Suppressor macrophage treated with lipopolysaccharide for 4 hours (primary cell): ENCODE results near the gene ACMSD.
"Not testable (repeated sequence)": the region's sequence is repeated elsewhere in the genome, so short reads cannot be mapped to it uniquely, and the experiment has no call there.

ENCODE experiments used
- DNase-seq: peaks from one replicate; pipeline ENCODE4 v3.0.0-alpha.2; 2020

The ACMSD gene

DNA sequence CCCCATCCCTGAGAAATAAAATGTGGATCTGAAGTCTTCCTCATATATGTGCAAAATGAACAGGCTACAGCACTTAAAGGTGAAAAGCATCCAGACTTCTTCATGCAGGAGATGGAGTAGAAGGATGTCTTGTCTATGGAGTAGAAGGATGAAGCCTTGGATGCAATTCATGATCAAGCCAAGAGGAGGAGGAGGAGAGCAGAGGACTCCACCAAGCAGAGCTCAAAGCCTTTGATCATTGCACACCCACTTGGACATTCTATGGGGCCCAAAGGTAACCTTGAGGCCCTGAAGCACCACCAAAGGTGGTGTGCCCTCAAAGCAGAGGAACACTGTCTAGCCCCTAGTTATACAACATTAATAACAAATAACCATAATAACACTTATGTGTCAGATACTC, 17.3 kb downstream of the ACMSD start:
- DNase-seq: no peak

DNA sequence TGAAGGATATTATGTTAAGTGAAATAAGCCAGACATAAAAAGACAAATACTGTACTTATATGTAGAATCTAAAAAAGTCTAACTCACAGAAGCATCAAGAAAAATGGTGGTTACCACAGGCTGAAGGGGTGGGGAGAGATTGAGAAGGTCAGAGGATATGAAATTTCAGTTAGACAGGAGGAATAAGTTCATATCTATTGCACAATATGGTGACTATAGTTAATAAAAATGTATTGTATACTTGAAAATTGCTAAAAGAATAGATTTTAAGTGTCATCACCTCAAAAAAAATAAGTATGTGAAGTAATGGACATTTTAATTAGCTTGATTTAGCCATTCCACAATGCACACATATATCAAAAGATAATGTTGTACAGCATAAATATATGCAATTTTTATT, 19.8 kb downstream of the ACMSD start:
- no peak for DNase-seq

DNA sequence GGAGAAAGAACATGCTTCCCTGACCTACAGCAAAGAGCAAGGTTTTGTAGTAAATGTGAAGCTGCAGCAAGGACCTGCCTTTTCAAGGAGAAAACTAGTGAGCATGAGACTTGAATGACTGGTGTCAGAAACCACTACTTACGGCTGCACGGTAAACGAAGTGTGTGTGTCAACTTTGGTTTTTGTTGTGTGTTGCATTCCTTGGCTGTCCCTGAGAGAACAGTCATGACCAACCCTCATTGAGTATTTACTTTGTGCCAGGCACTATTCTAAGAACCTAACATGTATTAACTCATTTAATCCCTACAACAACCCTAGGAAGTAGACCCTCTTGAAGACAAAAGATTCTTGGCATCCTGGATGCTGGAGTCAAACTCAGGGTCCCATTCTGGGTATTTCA, 22.8 kb downstream of the ACMSD start:
- DNase-seq: no peak

DNA sequence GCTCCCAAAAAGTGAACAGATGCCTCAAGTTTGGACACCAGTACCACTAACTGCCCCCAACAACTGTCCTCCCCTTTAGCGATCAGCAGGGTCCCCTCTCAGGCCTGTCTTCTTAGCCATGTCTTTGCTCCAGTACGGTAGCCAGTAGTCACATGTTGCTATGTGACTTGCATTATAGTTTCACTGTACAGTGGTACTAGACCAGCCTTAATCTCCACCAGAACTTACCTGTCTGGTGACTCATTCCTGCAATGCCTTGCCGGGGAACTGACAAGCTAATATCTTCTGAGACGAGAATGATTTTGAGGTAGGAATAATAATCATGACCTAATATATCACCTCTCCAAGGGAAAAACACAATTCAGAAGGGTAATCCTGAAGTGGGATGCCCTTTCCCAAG, 23.7 kb downstream of the ACMSD start:
- DNase-seq: no peak

DNA sequence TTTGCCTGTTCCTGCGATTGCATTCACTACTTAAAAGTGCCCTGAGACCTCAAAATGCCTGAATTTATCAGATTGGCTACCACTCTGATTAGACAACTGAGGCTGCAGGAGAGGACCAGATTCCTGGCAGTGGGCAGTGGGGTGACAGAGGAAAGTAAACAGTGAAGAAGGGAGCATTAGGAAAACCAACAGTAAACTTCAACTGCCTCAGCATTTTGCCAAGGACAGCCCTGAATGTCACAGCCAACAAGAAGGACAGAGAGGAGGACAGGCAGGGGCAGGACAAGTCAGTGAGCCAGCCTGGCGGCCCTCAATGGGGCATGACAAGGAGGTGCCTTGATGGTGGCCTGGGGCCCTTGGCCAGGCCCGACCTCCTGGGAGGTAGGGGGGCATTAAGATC, 24.3 kb downstream of the ACMSD start:
- no peak for DNase-seq

DNA sequence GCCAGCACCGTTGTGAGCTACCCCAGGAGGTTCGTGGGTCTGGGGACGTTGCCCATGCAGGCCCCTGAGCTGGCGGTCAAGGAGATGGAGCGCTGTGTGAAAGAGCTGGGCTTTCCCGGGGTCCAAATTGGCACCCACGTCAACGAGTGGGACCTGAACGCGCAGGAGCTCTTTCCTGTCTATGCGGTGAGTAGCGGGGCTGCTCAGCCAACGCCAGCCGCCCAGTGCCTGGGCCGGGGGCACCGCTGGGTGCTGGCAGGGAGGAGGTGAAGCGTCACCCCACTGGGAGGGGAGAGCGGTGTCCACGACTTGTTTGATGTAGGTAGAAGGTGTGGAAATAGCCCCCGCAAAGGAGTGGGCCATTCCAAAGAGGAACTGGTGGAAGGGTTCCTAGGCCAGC, 25.0 kb downstream of the ACMSD start:
- no peak for DNase-seq

DNA sequence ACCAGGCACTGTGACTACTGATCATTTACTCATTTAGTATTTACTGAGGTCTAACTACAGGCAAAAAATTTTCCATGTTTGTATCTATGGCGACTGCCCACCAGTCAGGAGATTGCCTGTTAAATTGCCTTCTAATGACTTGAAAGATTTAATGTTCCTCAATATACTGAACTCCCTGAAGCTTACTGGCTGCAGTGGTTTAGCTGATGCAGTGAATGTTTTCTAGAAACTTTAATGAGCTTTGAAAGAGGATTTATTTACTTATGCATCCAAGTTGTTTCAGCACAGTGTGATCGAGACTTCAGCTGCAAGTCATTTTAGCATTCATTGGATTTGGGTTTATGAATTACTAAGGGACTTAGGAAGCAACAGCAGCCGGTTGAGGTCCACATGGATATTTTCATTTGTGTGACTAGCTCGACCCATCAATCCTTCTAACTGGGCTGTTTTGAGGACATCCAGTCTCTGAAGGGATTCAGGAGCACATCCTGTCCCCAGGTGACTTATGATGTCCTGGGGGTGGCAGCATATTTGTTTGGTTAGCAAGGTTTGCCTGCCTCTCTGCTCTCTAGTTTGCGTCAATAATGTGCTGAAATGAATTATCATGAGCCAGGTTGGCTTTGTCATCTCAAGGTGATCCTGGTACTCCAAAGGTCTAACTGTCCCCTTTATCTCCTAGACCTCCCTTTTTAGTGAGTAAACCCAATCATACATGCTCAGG, 26.8 kb downstream of the ACMSD start:
- DNase-seq: no peak

DNA sequence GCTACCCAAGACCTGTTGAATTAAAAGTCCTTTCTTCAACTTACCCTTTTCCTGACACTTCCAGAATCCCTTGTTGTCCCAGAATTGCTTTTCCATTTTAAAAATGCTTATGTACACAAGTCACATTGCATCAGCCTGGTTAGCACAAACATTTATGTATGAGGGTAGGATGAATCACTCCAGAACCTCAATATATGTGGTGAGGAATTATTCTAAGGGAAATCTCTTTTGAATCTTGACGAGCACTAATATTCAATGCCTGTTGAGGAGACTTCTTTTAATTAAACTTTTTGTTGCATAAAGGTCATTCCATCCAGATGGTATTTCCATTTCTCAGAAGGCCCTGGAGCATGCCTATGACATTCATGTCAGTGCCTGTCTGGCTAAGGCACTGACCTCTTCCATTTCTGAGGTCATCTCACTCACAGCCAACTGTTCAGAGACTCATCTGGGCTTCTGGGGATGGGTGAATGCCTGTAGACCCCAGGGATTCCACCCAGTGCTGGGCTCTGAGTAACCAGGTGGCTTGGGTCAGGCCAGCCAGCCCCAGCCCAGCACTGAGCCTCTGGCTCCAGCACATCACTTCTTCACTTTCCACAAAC, 28.2 kb downstream of the ACMSD start:
- DNase-seq: no peak

DNA sequence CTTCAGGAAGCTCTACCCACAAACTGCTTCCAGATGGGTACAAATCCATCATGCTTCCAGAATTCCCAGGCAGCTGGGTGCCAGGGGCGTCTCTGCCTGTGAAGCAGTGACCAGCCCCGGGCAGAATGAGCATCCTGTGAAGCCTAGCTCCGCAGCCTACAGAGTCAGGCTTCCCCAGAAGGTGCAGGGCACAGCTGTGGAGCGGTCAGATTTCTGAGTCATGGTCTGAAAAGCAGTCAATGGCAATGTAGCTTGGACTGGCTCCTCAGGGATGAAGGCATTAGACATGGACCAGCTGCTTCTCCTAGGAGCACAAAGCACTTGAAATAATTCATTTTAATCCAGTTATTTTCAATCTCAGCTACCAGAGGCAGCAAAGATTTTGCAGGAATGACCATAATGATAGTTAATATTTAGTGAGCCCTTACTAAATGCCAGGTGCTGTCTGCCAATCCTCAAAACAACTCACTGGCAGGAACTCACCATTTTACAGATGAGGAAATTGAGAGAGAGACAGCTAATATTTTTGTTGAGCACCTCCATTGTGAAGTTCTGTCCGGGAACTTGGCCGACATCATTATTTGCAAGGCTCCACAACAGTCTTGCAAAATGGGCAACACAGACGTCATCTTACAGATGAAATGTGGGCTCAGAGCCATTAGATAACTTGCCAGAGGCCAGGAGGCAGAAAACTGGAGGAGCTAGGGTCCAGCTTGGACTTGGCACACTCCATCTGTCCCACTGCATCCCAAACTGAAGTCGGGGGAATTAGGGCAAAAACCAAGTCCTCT, 31.7 kb downstream of the ACMSD start:
- no peak for DNase-seq

DNA sequence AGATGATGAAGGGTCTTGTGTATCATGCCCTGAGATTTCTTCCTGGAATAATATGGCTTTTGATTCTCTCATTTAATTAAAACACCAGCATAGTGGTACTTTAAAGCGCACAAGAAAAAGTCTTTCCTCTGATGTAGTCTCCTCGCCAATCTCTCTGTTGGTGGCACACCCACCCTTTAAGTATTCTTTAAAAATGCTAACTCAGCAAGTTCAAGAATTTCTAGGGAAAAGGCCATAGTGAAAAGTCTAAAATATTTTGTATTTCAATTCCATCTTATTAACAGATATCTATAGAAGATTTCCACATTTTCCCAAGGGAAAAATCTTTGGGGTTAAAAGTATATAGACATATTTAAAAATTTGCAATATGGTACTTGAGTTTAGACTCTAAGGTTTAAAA, 34.7 kb downstream of the ACMSD start:
- no peak for DNase-seq

DNA sequence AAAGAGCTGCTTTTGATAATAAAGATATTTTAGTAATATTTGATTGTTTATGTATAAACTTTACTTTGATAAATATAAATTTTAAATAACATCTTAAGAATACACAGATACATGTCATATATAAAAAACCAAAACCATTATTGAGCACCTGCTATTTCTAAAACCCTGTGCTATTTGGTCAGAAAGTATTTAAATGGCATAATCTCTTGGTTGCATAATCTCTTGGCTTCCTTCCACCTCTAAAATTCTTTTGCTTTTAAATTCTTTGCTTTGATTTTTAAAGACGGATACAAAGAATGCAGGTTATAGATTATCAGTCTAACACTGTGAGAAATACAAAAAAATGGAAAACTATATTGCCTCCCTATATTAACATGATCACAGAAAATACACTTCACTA, 36.9 kb downstream of the ACMSD start:
- no peak for DNase-seq

DNA sequence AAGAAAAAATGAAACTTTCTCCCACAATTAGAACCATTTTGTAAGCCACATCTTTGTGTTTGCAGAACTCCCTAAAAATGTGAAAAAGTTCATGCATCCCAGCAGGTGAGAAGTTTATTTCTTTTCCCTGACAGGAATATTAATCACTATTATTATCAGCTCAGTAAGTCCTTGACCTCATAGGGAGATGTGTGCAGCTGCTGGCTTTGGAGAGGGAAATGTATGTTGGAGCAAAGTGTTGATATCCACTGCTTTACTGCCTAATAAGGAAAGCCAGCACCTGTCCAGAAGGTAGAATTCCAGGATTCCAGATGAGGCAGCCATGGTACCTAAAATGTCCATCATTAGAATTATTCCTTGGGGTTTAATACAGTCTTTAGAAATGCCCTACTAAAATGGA, 44.4 kb downstream of the ACMSD start:
- no peak for DNase-seq

DNA sequence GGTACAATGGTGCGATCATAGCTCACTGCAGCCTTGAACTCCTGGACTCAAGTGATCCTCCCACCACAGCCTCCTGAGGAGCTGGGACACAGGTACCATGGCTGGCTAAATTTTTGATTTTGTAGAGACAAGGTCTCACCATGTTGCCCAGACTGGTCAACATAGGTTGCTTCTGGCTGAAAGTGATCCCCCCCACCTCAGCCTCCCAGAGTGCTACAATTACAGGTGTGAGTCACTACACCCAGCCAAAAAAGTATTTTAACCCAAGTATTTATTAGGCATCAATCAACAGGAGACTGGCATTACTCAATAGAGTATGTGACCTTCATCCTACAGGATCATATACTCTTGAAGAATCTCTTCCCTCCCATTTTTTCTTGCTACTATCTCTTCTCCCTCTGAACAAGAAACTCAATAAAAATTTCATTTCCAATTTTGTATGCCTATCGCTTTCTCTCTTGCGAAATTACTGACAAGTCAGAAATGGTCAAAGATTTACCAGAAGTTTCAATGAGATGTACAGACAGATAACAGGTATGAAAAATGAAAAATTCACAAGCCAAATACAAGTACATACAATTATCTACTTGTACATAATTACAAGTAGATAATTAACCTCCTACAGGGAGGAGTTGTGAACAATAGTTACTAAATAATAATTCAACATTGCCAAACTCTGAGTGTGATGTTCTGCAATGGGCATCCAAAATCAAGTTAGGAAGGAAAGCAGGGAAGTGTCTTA, 45.3 kb downstream of the ACMSD start:
- DNase-seq: no peak

DNA sequence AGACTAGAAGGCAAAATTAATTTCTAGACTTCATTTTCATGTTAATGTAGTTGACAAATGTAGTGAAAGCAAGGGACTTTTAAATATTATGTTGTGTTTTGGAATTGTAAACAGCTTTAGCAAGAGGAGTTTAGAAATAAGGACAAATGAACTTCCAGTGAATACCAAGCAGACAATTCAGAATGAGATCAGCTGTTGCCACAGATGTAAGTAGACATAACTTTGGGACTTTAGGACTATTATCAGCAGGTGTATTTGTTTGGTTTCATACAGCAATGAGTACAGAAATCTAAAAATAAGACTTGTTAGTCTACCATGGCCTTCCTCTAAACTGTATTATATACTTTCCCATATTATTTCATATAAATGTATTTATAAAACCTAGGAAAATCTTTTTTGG, 46.0 kb downstream of the ACMSD start:
- DNase-seq: no peak

DNA sequence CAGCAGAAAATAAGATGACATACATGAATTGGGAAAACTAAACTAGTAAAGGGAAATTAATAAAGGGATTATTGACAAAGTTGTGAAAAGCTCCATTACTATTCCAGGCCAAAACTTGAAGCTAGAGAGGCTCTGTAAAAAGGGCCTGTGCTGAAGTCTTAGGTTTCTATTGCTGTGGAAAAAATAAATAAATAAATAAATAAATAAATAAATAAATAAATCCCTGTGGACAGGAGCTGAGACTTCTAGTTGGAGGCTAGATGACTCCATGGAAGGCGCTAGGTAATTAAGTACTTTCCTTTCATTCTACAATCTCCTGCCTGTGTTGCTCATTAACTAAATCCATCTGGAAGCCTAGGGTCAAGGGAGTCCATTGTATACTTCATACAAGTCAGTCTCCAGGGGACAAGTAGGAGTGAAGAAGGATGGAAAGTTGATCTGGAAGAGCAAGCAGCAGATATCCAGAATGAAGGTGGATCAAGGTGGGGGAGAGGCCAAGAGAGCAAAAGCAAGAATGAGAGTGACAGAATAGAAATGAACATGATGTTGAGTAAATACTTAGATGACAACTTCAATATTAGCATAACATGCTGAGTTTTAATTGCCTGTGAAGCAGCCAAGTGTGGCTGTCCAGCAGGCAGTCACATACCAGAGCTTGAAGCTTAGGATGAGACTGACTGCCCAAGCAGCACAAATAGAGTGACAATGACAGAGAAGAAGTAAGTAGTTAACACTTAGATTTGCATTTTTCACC, 54.0 kb downstream of the ACMSD start:
- DNase-seq: no peak

DNA sequence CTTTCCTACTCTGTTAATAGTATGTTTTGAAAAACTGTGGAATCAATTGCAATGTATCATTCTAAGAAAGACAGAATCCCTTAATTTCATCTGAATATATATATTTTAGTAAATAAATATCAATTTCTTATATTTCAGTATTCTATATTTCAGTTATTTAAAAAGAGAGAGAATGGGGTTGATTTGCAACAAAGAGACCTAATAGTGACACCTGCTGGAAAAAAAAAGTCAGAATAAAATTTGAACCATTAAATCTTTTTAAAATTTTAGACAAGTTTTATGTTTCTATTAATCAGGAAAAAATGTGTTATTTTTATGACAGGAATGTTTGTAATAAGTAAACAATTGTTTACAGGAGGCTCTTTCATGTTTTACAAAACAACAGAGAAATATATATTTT, 59.5 kb downstream of the ACMSD start:
- peak; percentile 45 for DNase-seq

DNA sequence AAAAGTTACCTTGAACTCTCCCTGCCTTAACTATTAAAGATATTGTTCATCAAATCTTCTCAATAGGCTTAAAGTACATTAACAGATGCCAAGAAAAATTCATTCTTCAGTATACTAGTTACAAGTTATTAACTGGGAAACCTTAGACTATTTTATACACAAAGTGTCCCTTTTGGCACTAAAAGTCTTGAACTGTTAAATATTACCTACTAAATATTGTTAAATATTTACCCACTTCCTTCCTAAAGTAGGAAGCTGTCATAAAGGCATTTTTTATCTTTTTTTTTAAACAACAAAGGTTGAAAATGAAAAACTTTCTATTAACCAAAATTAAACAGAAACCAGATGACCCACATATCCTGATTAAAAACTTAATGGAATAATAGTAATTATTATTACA, 60.8 kb downstream of the ACMSD start:
- no peak for DNase-seq

DNA sequence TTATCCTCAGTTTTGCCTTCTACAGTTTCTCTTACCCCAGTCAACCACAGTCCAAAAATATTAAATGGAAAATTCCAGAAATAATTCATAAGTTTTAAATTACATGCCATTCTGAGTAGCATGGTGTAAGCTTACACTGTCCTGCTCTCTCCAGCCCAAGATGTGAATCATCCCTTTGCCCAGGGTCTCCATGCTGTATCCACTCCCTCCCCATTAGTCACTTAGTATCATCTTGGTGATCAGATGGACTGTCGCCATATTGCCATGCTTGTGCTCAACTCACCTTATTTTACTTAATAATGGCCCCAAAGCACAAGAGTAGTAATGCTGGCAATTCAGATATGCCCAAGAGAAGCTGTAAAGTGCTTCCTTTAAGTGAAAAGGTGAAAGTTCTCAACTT, 61.7 kb downstream of the ACMSD start:
- DNase-seq: no peak

DNA sequence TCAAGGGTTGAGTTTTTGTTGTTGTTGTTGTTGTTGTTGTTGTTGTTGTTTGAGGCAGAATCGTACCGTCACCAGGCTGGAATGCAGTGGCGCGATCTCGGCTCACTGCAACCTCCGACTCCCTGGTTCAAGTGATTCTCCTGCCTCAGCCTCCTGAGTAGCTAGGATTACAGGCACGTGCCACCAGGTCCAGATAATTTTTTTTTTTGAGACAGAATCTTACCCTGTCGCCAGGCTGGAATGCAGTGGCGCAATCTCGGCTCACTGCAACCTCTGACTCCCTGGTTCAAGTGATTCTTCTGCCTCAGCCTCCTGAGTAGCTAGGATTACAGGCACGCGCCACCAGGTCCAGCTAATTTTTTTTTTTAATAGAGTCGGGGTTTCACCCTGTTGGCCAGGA, 65.3 kb downstream of the ACMSD start:
- not testable (repeated sequence) for DNase-seq

DNA sequence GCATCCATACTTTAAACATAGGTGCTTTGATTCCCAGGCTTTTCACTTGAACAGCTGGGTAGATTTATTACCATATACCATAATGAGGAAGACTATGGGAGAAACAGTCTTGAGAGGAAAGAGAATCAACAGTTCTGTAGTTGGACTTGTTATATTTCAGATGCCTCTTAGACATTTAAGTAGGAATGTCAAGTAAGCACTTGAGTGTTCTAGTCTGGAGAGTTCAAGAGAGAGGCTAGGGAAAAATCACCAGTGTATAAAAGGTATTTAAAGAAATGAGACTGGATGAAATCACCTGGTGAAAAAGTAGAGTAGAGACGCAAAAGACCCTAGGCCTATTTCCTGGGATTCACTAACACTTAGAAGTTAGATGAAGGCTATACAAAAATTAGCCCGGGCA, 66.8 kb downstream of the ACMSD start:
- DNase-seq: no peak

DNA sequence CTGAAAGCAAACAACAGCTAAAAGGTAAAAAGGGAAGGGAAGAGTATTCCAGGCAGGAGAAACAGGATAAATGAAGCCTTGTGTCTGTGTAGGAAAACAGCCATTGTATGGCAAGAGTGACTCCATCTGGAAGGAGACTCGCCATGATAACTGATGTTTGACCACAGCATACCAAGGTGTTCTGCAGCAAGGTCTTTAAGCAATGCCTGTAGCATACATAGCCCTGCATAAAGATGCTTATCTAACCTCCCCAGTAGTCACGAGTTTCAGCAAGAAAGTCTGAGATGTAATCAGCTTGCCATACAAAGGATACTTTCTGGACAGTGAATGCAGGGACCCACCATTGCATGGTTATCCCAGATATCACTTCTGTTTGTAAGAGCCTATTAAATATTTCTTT, 68.3 kb downstream of the ACMSD start:
- no peak for DNase-seq

DNA sequence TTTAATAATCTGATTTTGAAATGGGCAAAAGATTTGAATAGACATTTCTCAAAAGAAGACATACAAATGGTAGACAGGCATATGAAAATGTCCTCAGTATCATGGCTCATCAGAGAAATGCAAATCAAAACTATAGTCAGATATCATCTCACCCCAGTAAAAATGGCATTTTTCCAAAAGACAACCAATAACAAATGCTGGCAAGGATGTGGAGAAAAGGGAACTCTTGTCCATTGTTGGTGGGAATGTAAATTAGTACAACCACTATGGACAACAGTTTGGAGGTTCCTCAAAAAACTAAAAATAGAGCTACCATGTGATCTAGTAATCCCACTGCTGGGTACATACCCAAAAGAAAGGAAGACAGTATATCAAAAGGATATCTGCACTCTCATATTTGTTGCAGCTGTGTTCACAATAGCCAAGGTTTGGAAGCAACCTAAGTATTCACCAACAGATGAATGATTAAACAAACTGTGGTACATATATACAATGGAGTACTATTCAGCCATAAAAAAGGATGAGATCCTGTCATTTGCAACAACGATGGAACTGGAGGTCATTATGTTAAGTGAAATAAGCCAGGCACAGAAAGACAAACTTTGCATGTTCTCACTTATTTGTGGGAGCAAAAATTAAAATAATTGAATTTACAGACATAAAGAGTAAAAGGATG, 69.2 kb downstream of the ACMSD start:
- DNase-seq: not testable (repeated sequence)
